ENCODE results near the gene WDR33. TPM values are rescaled to one million over a fixed set of nuclear protein-coding genes. Genes with fewer than 3 reads are reported as not detected.
A peak's percentile ranks its signal among the peaks of the same experiment; 100 is the strongest.

WDR33 gene
- total and polyA plus RNA-seq, 9 of the 15 experiments (the other 6 are each of a cell fraction or from before 2014, with no cell fraction given) = 24.2 to 57.4 (median 38.4) TPM

DNA sequence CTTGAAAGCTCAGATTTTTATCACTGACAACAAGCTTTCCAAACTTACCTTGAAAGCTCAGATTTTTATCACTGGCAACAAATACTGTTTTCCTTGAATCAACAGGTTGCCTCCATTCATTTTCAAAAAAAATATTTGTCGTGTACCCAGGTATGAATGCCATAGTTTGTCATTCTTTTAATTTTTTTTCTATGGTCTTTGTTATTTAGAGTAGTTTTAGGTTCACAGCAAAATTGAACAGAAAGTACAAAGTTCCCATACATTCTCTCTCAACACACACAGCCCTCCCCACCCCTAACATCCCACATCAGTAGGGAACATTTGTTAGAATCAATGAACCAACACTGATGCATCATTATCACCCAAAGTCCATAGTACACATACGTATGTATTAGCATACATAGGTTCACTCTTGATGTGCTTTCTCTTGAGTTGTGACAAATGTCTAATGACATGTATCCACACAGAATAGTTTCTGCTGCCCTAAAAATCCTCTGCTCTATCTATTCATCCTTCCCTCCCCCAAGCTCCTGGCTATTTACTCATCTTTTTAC is 25.9 kb downstream of the WDR33 start:
- ATAC-seq = peak; percentile 25
- no peaks in the 10 kb centered on the region for H3K9me3 ChIP-seq (replicated peaks; ENCODE audit: control insufficient read depth, insufficient read depth, low read depth, low read length)
- WGBS (ENCODE audit: insufficient coverage, low coverage, missing lambda C conversion rate) = 71% methylated on average over 2 of the region's 2 CpGs
- H4K20me1 ChIP-seq (replicated peaks; ENCODE audit: control insufficient read depth, insufficient read depth, low read length) = no peaks in the 10 kb centered on the region; the same call in 1 of the 2 replicates
- no peak overlapping the region for H3K27ac ChIP-seq (ENCODE audit: extremely low read depth, low read depth, low read length)
- peaks cover 60% of the 10 kb centered on the region for H3K79me2 ChIP-seq (ENCODE audit: control insufficient read depth, insufficient read depth, low read length)
- H3K4me2 ChIP-seq (ENCODE audit: insufficient read depth, low read length) = no peak overlapping the region
- FAIRE-seq = peak; percentile 37
- in situ Hi-C loops (cut with MboI) (no loop called here), intact Hi-C loops (cut with micrococcal nuclease) (no loop called here)
- H3K4me1 ChIP-seq (replicated peaks in 1 of 2; ENCODE audit: control insufficient read depth in 2 of 2, insufficient read depth in 2 of 2, low read length in 2 of 2) = 0 out of 5 replicates have a peak, but pooled peaks cover 0 to under 1% of the 10 kb centered on the region in 2 experiments
- DNase-seq (ENCODE audit: extremely low read depth in 1 of 4, low spot score in 3 of 4) = no peak
- CTCF ChIA-PET (ENCODE audit: low intra/inter-chr PET ratio) = no interaction called here
- no peaks in the 10 kb centered on the region for H3K27me3 ChIP-seq (ENCODE audit: control insufficient read depth in 2 of 2, insufficient read depth in 2 of 2, low read length in 2 of 2)
- peaks cover 30% of the 10 kb centered on the region; the same call in 2 of the 3 replicates for H3K36me3 ChIP-seq (ENCODE audit: control insufficient read depth, insufficient read depth, low read length)
- H3K9ac ChIP-seq (ENCODE audit: insufficient read depth in 1 of 2, low read depth in 2 of 2, low read length in 2 of 2) = no peak overlapping the region
- BruUV-seq (replicated peaks) = no TSS peak
- POLR2A ChIA-PET = interaction anchor here (0.6 to 1.7 kb wide), 4 partner anchors 9 to 463 kb away, joined by 3 to 8 read pairs (median 3); no protein-coding TSS in a partner anchor
- no peaks in the 10 kb centered on the region for H3K9me1 ChIP-seq (ENCODE audit: control insufficient read depth, insufficient read depth, low read length)
- H2AFZ ChIP-seq (ENCODE audit: low read depth, low read length) = no peak overlapping the region
- no peak overlapping the region for H3K4me3 ChIP-seq
- TF ChIP-seq WHSC1 (IDR thresholded peaks at IDR 0.05; ENCODE audit: low read length) = no peak
- TF ChIP-seq, protein P1, sequence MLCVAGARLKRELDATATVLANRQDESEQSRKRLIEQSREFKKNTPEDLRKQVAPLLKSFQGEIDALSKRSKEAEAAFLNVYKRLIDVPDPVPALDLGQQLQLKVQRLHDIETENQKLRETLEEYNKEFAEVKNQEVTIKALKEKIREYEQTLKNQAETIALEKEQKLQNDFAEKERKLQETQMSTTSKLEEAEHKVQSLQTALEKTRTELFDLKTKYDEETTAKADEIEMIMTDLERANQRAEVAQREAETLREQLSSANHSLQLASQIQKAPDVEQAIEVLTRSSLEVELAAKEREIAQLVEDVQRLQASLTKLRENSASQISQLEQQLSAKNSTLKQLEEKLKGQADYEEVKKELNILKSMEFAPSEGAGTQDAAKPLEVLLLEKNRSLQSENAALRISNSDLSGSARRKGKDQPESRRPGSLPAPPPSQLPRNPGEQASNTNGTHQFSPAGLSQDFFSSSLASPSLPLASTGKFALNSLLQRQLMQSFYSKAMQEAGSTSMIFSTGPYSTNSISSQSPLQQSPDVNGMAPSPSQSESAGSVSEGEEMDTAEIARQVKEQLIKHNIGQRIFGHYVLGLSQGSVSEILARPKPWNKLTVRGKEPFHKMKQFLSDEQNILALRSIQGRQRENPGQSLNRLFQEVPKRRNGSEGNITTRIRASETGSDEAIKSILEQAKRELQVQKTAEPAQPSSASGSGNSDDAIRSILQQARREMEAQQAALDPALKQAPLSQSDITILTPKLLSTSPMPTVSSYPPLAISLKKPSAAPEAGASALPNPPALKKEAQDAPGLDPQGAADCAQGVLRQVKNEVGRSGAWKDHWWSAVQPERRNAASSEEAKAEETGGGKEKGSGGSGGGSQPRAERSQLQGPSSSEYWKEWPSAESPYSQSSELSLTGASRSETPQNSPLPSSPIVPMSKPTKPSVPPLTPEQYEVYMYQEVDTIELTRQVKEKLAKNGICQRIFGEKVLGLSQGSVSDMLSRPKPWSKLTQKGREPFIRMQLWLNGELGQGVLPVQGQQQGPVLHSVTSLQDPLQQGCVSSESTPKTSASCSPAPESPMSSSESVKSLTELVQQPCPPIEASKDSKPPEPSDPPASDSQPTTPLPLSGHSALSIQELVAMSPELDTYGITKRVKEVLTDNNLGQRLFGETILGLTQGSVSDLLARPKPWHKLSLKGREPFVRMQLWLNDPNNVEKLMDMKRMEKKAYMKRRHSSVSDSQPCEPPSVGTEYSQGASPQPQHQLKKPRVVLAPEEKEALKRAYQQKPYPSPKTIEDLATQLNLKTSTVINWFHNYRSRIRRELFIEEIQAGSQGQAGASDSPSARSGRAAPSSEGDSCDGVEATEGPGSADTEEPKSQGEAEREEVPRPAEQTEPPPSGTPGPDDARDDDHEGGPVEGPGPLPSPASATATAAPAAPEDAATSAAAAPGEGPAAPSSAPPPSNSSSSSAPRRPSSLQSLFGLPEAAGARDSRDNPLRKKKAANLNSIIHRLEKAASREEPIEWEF (CRISPR knock-in tag; IDR thresholded peaks at IDR 0.05) = no peak
- TF ChIP-seq XRCC5 (IDR thresholded peaks at IDR 0.05; ENCODE audit: low read depth, low read length) = no peak
- no peak for TF ChIP-seq NCOR1 (IDR thresholded peaks at IDR 0.05)
- TF ChIP-seq, protein P2, sequence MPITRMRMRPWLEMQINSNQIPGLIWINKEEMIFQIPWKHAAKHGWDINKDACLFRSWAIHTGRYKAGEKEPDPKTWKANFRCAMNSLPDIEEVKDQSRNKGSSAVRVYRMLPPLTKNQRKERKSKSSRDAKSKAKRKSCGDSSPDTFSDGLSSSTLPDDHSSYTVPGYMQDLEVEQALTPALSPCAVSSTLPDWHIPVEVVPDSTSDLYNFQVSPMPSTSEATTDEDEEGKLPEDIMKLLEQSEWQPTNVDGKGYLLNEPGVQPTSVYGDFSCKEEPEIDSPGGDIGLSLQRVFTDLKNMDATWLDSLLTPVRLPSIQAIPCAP (CRISPR knock-in tag; IDR thresholded peaks at IDR 0.05; ENCODE audit: borderline replicate concordance) = no peak
- TF ChIP-seq, protein P3, sequence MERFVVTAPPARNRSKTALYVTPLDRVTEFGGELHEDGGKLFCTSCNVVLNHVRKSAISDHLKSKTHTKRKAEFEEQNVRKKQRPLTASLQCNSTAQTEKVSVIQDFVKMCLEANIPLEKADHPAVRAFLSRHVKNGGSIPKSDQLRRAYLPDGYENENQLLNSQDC (CRISPR knock-in tag; IDR thresholded peaks at IDR 0.05) = no peak
- TF ChIP-seq NFATC3 (IDR thresholded peaks at IDR 0.05) = no peak
- TF ChIP-seq ZNF551 (CRISPR knock-in tag; IDR thresholded peaks at IDR 0.05) = no peak
- TF ChIP-seq SRSF9 (IDR thresholded peaks at IDR 0.05; ENCODE audit: borderline replicate concordance, low read depth, low read length) = no peak
- TF ChIP-seq, protein P4, sequence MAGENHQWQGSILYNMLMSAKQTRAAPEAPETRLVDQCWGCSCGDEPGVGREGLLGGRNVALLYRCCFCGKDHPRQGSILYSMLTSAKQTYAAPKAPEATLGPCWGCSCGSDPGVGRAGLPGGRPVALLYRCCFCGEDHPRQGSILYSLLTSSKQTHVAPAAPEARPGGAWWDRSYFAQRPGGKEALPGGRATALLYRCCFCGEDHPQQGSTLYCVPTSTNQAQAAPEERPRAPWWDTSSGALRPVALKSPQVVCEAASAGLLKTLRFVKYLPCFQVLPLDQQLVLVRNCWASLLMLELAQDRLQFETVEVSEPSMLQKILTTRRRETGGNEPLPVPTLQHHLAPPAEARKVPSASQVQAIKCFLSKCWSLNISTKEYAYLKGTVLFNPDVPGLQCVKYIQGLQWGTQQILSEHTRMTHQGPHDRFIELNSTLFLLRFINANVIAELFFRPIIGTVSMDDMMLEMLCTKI (IDR thresholded peaks at IDR 0.05; ENCODE audit: partially characterized antibody) = no peak
- no peak for TF ChIP-seq PRPF4 (IDR thresholded peaks at IDR 0.05; ENCODE audit: insufficient read depth, low read depth, low read length, poor library complexity, severe bottlenecking)
- no peak for TF ChIP-seq NCOA1 (IDR thresholded peaks at IDR 0.05; ENCODE audit: low read depth)
